G401.6 (cell line): Measurements from ENCODE around the gene SOCS2.
"Not testable (repeated sequence)": the region's sequence is repeated elsewhere in the genome, so short reads cannot be mapped to it uniquely, and the experiment has no call there.

Source experiments
- FAIRE-seq: peaks from 2 replicates; lab custom pipeline; 2012; peaks lifted over from hg19 to GRCh38; lab: Jason Lieb, UNC

SOCS2 gene

GRCh38 chr12:93571925-93572711 lies at the start of gene SOCS2:
TSS of gene SOCS2 (plus strand) at chr12:93572675. CDS start at chr12:93572898, 223 bp downstream.
- no peak for FAIRE-seq

- no peak for FAIRE-seq
Measured at GRCh38 chr12:93524386-93525133, 47.9 kb upstream of the SOCS2 start.

GRCh38 chr12:93526786-93527428 lies 45.6 kb upstream of the SOCS2 start:
- FAIRE-seq: no peak

GRCh38 chr12:93530358-93530757 lies 42.1 kb upstream of the SOCS2 start:
- FAIRE-seq: no peak

- no peak for FAIRE-seq
Measured at GRCh38 chr12:93533310-93533709, 39.2 kb upstream of the SOCS2 start.

DNA sequence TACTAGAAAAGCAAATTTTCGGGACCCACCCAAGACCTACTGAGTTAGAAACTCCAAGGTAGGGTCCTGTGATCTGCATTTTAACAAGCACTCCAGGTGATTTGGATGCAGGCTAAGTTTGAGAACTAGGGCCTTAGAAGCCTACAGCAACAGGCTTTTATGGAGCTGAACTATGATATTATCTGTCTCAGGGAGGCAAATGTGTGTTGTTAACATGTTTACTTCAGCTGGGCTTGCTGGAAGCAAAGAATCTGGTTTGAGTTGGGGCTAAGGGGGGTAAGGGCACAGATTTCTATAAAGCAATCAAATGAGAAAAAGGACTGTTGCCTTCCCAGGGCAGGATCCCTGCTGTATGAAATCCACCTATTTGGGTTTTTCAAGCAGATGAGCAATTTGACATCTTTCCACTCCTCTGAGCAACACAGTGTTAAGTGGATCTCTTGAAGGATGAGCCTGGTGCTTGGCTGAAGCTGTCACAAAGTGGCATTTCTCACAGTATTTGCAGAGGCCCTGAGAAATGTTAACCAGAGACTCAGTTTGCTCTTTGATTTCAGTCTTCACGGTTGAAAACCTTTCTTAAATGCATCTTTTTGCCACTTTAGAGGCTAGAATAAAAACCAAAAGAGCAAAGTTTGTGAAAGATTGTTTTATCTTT lies 36.2 kb upstream of the SOCS2 start:
- no peak for FAIRE-seq

GRCh38 chr12:93536766-93537488 lies 35.5 kb upstream of the SOCS2 start:
- FAIRE-seq: no peak

DNA sequence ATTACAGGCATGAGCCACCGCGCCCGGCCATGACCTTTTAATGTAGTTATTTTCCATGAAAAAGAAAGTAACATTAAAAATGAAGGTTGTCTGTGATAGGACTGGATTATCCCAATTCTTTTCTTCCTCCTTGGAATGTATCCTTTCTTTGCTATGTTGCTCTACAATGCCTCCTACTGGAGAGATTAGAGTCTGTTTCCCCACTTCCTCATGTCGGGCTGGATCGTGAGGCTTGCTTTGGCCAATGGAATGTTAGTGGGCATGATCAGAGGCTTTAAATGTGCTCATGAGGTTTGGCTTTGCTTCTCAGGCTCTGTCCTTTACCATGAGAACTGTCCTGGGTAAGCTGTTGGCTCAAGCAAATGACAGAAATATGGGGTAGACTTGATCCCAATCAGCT lies 34.7 kb upstream of the SOCS2 start:
- FAIRE-seq: no peak

- FAIRE-seq: no peak
Measured at GRCh38 chr12:93539821-93540220, 32.7 kb upstream of the SOCS2 start.

- no peak for FAIRE-seq
Measured at GRCh38 chr12:93540466-93540865, 32.0 kb upstream of the SOCS2 start.

GRCh38 chr12:93541578-93542225 lies 30.8 kb upstream of the SOCS2 start:
- no peak for FAIRE-seq

DNA sequence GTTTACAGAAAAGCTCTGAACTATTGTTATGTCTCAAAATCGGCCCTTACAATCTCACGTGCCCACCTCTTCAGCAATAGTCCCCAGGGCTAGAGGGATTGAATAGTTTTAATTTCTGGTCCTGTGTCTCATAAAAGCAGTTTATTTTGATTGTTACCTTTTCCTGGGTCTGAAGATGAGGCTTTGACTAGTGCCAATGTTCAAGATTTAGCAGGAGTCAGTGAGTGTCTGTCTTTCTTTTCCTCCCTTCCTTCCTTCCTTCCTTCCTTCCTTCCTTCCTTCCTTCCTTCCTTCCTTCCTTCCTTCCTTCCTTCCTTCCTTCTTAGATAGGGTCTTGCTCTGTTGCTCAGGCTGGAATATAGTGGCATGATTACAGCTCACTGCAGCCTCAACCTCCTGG lies 24.7 kb upstream of the SOCS2 start:
- no peak for FAIRE-seq

DNA sequence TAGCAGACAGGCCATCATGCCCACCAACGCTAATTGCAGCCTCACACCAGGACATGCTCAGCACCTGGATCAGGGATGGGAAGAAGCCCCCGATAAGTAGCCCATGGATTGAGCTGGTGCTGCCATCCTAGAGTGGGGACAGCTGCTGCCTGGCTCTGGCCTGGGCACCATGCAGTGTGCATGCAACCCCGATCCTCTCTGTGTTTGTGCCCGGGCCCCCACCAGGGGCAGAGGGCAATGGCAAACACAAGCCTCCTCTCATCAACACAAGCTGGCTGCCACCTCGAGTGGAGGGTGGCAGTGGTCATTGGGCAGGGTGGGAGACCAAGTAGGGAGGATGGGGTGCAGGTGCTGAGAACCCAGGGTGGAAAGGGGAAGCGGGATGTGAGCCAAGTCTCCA lies 23.3 kb upstream of the SOCS2 start:
- no peak for FAIRE-seq

- FAIRE-seq: no peak
Measured at GRCh38 chr12:93550748-93551611, 21.5 kb upstream of the SOCS2 start.

DNA sequence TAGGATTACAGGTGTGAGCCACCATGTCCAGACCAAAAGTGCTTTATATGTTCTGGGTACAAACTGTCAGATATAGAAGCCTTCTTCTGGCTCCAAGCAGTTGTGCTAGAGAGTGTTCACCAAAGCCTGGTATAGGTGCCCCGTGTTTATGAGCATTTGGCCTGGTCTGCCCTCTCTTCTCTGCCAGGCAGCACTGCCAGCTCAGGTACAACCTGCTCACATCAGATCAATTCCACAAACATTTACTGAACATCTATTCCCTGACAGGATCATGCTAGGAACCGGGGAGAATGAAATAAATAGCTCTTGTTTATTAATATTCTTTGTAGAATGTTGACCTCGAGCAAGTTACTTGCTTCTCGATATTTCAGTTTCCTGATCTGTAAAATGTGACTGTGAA lies 20.0 kb upstream of the SOCS2 start:
- FAIRE-seq: no peak

GRCh38 chr12:93557879-93558278 lies 14.6 kb upstream of the SOCS2 start:
- FAIRE-seq: not testable (repeated sequence)

- FAIRE-seq: not testable (repeated sequence)
Measured at GRCh38 chr12:93558685-93559084, 13.8 kb upstream of the SOCS2 start.

GRCh38 chr12:93563807-93564538 lies 8.5 kb upstream of the SOCS2 start:
- FAIRE-seq: no peak

GRCh38 chr12:93565760-93566159 lies 6.7 kb upstream of the SOCS2 start:
- FAIRE-seq: no peak

DNA sequence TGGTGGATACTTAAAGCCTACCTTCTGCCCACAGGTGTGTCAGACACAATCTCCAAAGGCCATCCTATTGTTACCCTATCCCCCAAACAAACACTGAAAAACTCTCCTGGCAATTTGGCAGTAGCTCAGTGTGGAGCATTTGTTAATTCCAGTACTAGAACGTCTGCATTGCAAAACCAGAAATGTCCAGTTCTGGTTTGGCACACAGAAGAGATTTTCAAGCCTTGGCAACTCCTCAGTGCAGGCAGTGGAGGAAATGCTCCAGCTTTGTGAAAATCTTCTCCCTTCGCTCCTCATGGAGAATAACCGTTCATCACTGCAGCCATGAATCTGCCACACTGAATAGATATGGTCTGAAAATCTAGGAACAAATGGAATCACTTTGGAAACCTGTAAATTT lies 5.3 kb upstream of the SOCS2 start:
- FAIRE-seq: no peak
